ENCODE measurements around the gene OR10G7. TPM values are rescaled to one million over a fixed set of nuclear protein-coding genes. Genes with fewer than 3 reads are reported as not detected.

OR10G7 gene
- total and polyA plus RNA-seq, 10 of the 15 experiments (the other 5 are each of a cell fraction or from before 2014, with no cell fraction given): not detected

- TF ChIP-seq RELB (IDR thresholded peaks at IDR 0.05; ENCODE audit: low read depth): no peak
- TF ChIP-seq SPI1 (IDR thresholded peaks at IDR 0.05; ENCODE audit: borderline replicate concordance, insufficient read depth, low read depth, low read length): no peak
- no peak for TF ChIP-seq TCF3 (IDR thresholded peaks at IDR 0.05; ENCODE audit: borderline replicate concordance, insufficient read depth, low read depth, low read length)
- no peak for TF ChIP-seq ZZZ3 (IDR thresholded peaks at IDR 0.05; ENCODE audit: control insufficient read depth, insufficient read length, low read depth)
- TF ChIP-seq KAT2A (conservative IDR thresholded peaks at IDR 0.05; ENCODE audit: control insufficient read depth, low read depth, low read length): no peak
- TF ChIP-seq SMC3 (IDR thresholded peaks at IDR 0.05; ENCODE audit: borderline replicate concordance, low read length): no peak
- no peak for TF ChIP-seq HDAC6 (IDR thresholded peaks at IDR 0.05; ENCODE audit: unreplicated experiment)
- TF ChIP-seq POLR2A (IDR thresholded peaks at IDR 0.05; ENCODE audit: low read depth, low read length): no peak
- no peak for TF ChIP-seq CHD2 (IDR thresholded peaks at IDR 0.05; ENCODE audit: borderline replicate concordance, low read depth, low read length)
- no peak for TF ChIP-seq ZNF592 (IDR thresholded peaks at IDR 0.05)
- TF ChIP-seq NKRF (conservative IDR thresholded peaks at IDR 0.05): no peak
- TF ChIP-seq SREBF2 (IDR thresholded peaks at IDR 0.05; ENCODE audit: low read length): no peak
- no peak for TF ChIP-seq RUNX3 (IDR thresholded peaks at IDR 0.05; ENCODE audit: low read length)
- no peak for TF ChIP-seq ZBTB11 (CRISPR knock-in tag; IDR thresholded peaks at IDR 0.05)
- FAIRE-seq (no peak), ATAC-seq (no peak), DNase-seq (ENCODE audit: low read depth, low spot score) (no peak)
- Histone ChIP-seq H3K4me1 (ENCODE audit: control insufficient read depth, insufficient read depth, low read length) (peaks cover 7% of the 10 kb centered on the region; the same call in 1 of the 2 replicates), H2AFZ (ENCODE audit: control insufficient read depth, low read depth, low read length) (no peak overlapping the region), H3K36me3 (ENCODE audit: control insufficient read depth in 2 of 2, insufficient read depth in 2 of 2, low read length in 1 of 2) (no peaks in the 10 kb centered on the region), H3K4me3 (no peak overlapping the region), H3K9ac (ENCODE audit: control insufficient read depth, insufficient read depth, low read length) (no peak overlapping the region), H3K4me2 (ENCODE audit: control insufficient read depth, insufficient read depth) (no peak overlapping the region), H3K27ac (ENCODE audit: control insufficient read depth, insufficient read depth) (no peak overlapping the region), H3K79me2 (ENCODE audit: control insufficient read depth, insufficient read depth, low read length) (no peaks in the 10 kb centered on the region), H4K20me1 (ENCODE audit: control insufficient read depth, insufficient read depth) (no peaks in the 10 kb centered on the region), H3K9me3 (replicated peaks; ENCODE audit: control insufficient read depth, insufficient read depth, low read length) (no peaks in the 10 kb centered on the region), H3K27me3 (replicated peaks in 1 of 2; ENCODE audit: control insufficient read depth in 2 of 2, insufficient read depth in 2 of 2, low read length in 1 of 2) (peaks cover 2% of the 10 kb centered on the region in 2 experiments; a peak in 2 of 4 replicates)
- WGBS (ENCODE audit: insufficient coverage, insufficient replicate concordance, low lambda C conversion rate, missing lambda C conversion rate): 62% methylated on average over 2 of the region's 2 CpGs
- no TSS peak for BruUV-seq (replicated peaks)
- SMC1A ChIA-PET (ENCODE audit: uncharacterized antibody, unreplicated experiment): no interaction called here
- intact Hi-C loops (cut with micrococcal nuclease; ENCODE audit: unreplicated experiment) (no loop called here), in situ Hi-C loops (cut with MboI) (loop anchor here (10.0 kb wide), 1 partner anchor 506 kb away; no protein-coding TSS in a partner anchor)
- RAD21 ChIA-PET (ENCODE audit: unreplicated experiment): no interaction called here
- CTCF ChIA-PET: no interaction called here
- POLR2A ChIA-PET: interaction anchor here (0.7 kb wide), 1 partner anchor 467 kb away, joined by 3 read pairs; no protein-coding TSS in a partner anchor
These were observed 37.5 kb upstream of the OR10G7 start for GRCh38 chr11:124078591-124078990.
